Fibroblast of lung (primary cell): Measurements from ENCODE around the gene GLCCI1.

Source experiments
- CTCF ChIP-seq, 2 donors: IDR thresholded peaks in 1 of 2; conservative IDR thresholded peaks in 1 of 2; 1 replicate in 1 of 2; 2 replicates in 1 of 2; pipeline ENCODE4 v1.5.1; 2011 to 2012; ENCODE audit warnings: low read length in 2 of 2, control low read depth in 1 of 2, inconsistent platforms in 1 of 2, low read depth in 1 of 2, mild to moderate bottlenecking in 1 of 2
- EZH2 ChIP-seq: IDR thresholded peaks from 2 replicates; pipeline ENCODE4 v1.5.1; 2012; ENCODE audit warnings: low read length, control low read depth, mild to moderate bottlenecking; ENCODE audit errors: missing control alignments

GRCh38 chr7:7919449-7919945 is 49.1 kb upstream of the GLCCI1 start:
- no peak for TF ChIP-seq CTCF (conservative IDR thresholded peaks at IDR 0.05 in 1 of 2, IDR thresholded peaks at IDR 0.05 in 1 of 2; ENCODE audit: low read depth in 1 of 2, low read length in 2 of 2)
- TF ChIP-seq EZH2 = no peak
